CD14-positive monocyte (primary cell): Measurements from ENCODE around the gene CLDN22. TPM values are rescaled to one million over a fixed set of nuclear protein-coding genes. Genes with fewer than 3 reads are reported as not detected.

Experiments
- DNase-seq, 3 donors: peaks; one replicate each; pipeline ENCODE4 v3.0.0-alpha.2; 2011 to 2022
- H2AFZ ChIP-seq: 2 replicates; pipeline ENCODE4 v1.6.0; 2012; ENCODE audit warnings: mild to moderate bottlenecking, low read depth, low read length, inconsistent platforms; ENCODE audit not compliant: insufficient read depth, poor library complexity, severe bottlenecking
- H3K27ac ChIP-seq, 2 donors: 1 replicate in 1 of 2; 2 replicates in 1 of 2; pipeline ENCODE4 v1.5.1; 2012 to 2013; ENCODE audit warnings: low read length in 2 of 2, control low read depth in 1 of 2, inconsistent platforms in 1 of 2, low read depth in 1 of 2, mild to moderate bottlenecking in 1 of 2
- H3K27me3 ChIP-seq, 2 donors: one replicate each; pipeline versions ENCODE4 v1.6.0 to v1.6.1; 2011 to 2013; ENCODE audit warnings: low read length in 2 of 2; ENCODE audit not compliant: control insufficient read depth in 2 of 2, insufficient read depth in 2 of 2
- H3K36me3 ChIP-seq, 2 donors: replicated peaks in 1 of 2; 1 replicate in 1 of 2; 2 replicates in 1 of 2; pipeline versions ENCODE4 v1.5.1 to v1.6.1; 2012 to 2013; ENCODE audit warnings: low read length in 2 of 2, control low read depth in 1 of 2, inconsistent platforms in 1 of 2, mild to moderate bottlenecking in 1 of 2; ENCODE audit not compliant: insufficient read depth in 2 of 2, control insufficient read depth in 1 of 2
- H3K4me1 ChIP-seq, 2 donors: 1 replicate in 1 of 2; 2 replicates in 1 of 2; pipeline versions ENCODE4 v1.5.1 to v1.6.1; 2012 to 2013; ENCODE audit warnings: low read length in 2 of 2, control low read depth in 1 of 2, inconsistent platforms in 1 of 2, mild to moderate bottlenecking in 1 of 2, moderate library complexity in 1 of 2; ENCODE audit not compliant: insufficient read depth in 2 of 2, control insufficient read depth in 1 of 2
- H3K4me2 ChIP-seq: replicated peaks from 2 replicates; pipeline ENCODE3; 2012; ENCODE audit warnings: low read length, moderate library complexity, mild to moderate bottlenecking; ENCODE audit not compliant: poor library complexity, severe bottlenecking; ENCODE audit errors: extremely low read depth
- H3K4me3 ChIP-seq, 3 experiments: fragments of 200-600 bp in 1 of 3; sonication (generic) in 1 of 3; replicated peaks in 1 of 3; 1 replicate in 2 of 3; 2 replicates in 1 of 3; pipeline ENCODE4 v1.5.1; 2011 to 2013; ENCODE audit warnings: low read length in 3 of 3, mild to moderate bottlenecking in 3 of 3, control low read depth in 2 of 3, low read depth in 2 of 3, inconsistent platforms in 1 of 3, moderate library complexity in 1 of 3
- H3K79me2 ChIP-seq: 2 replicates; pipeline ENCODE4 v1.6.0; 2012; ENCODE audit warnings: mild to moderate bottlenecking, control low read depth, inconsistent platforms, low read length, moderate library complexity; ENCODE audit not compliant: insufficient read depth
- H3K9ac ChIP-seq: 2 replicates; pipeline ENCODE4 v1.6.0; 2017; ENCODE audit warnings: low read length, mild to moderate bottlenecking; ENCODE audit not compliant: insufficient read depth, poor library complexity, severe bottlenecking
- H3K9me3 ChIP-seq, 2 donors: replicated peaks in 1 of 2; 1 replicate in 1 of 2; 2 replicates in 1 of 2; pipeline versions ENCODE4 v1.5.1 to v1.6.1; 2012 to 2013; ENCODE audit warnings: low read length in 2 of 2, control low read depth in 1 of 2; ENCODE audit not compliant: control insufficient read depth in 1 of 2, insufficient read depth in 1 of 2
- H4K20me1 ChIP-seq: 2 replicates; pipeline ENCODE4 v1.6.0; 2012; ENCODE audit warnings: mild to moderate bottlenecking, low read length, control low read depth, moderate library complexity; ENCODE audit not compliant: insufficient read depth
- H3K27ac Mint-ChIP-seq, 7 donors: one replicate each; pipeline ENCODE4 v1.8.0; 2020; ENCODE audit warnings: mild to moderate bottlenecking in 7 of 7, mixed read lengths in 7 of 7, moderate library complexity in 6 of 7, inconsistent platforms in 2 of 7
- H3K27me3 Mint-ChIP-seq, 3 donors: one replicate each; pipeline ENCODE4 v1.8.0; 2021 to 2022; ENCODE audit warnings: low read depth in 3 of 3, mild to moderate bottlenecking in 3 of 3, mixed read lengths in 3 of 3, moderate library complexity in 3 of 3, inconsistent platforms in 1 of 3
- H3K36me3 Mint-ChIP-seq, 2 donors: one replicate each; pipeline ENCODE4 v1.8.0; 2020; ENCODE audit warnings: mixed read lengths in 2 of 2, inconsistent platforms in 1 of 2, mild to moderate bottlenecking in 1 of 2
- H3K4me1 Mint-ChIP-seq: one replicate; pipeline ENCODE4 v1.8.0; 2020; ENCODE audit warnings: mild to moderate bottlenecking, mixed read lengths
- H3K4me3 Mint-ChIP-seq, 2 donors: one replicate each; pipeline ENCODE4 v1.8.0; 2020; ENCODE audit warnings: mild to moderate bottlenecking in 2 of 2, mixed read lengths in 2 of 2, moderate library complexity in 1 of 2
- H3K9me3 Mint-ChIP-seq, 7 donors: one replicate each; pipeline ENCODE4 v1.8.0; 2020 to 2022; ENCODE audit warnings: mixed read lengths in 7 of 7, mild to moderate bottlenecking in 6 of 7, moderate library complexity in 6 of 7, inconsistent platforms in 2 of 7
- WGBS: methylation state at CpG from one replicate; pipeline ENCODE4 v1.1.5; 2013; ENCODE audit warnings: missing lambda C conversion rate; ENCODE audit not compliant: insufficient coverage; 5-methylcytosine and 5-hydroxymethylcytosine counted together
- intact Hi-C, 2 donors: fragments of 100-400 bp; cut with micrococcal nuclease; formaldehyde crosslinking; loops; one replicate each; pipeline versions ENCODE4 v1.15.0 to v1.15.1; 2023
- polyA plus RNA-seq, 3 donors: library from polyadenylated mRNA; depleted of rRNA in 1 of 3; unstranded in 2 of 3; stranded (reverse) in 1 of 3; fragments of 300-500 nt in 2 of 3; fragments of >200 nt in 1 of 3; fragmentation: Illumina TruSeq in 2 of 3; gene quantifications; 1 replicate in 2 of 3; 2 replicates in 1 of 3; pipeline ENCODE4 v1.2.3, GENCODE V29; 2012 to 2021
- TF ChIP-seq, protein P1 (sequence below): fragments of 200-600 bp; IDR thresholded peaks from one replicate; pipeline ENCODE4 v1.8.0; 2022; ENCODE audit warnings: antibody characterized with exemption, mild to moderate bottlenecking

CLDN22 gene
- polyA plus RNA-seq, 3 donors: not detected

DNA sequence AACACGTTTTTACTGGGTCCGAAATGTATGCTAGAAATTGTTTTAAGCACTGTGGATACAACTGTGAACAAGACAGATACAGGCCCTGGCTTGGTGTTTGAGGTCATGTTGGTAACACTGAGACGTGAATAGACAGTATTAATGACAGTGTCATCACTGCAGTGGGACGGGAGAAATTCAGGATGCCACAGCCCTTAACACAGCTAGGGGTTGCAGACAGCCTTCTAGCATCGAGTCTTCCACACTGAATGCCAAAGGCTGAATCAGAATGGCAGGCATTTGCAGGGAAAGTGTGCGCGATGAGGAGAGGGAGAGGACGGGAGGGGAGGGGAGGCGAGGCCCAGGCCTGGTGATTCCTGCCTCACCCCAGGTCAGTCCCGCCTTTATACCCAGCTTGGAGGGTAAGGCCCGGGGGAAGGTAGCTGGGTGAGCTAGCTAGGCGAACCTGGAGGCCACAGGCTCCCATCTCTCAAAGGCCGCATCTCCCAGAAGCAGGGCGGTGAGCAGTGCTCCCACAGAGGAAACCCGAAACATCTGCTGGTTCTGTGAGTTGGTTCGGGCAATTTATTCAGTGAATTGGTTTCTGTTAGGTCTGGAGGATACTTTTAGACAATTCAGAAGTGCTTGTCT lies 46.2 kb upstream of the CLDN22 start:
- DNase-seq: no peak
- H4K20me1 ChIP-seq: no peaks in the 10 kb centered on the region
- WGBS: 87% methylated on average over 6 of the region's 16 CpGs
- no peak overlapping the region for H3K9ac ChIP-seq
- peaks cover 8 to 10% of the 10 kb centered on the region in 2 donors for H3K4me1 ChIP-seq
- intact Hi-C loops: no loop called here
- no peaks in the 10 kb centered on the region for H3K27me3 ChIP-seq
- no peak overlapping the region for H3K4me2 ChIP-seq
- peaks cover 0 to 3% (median 3%) of the 10 kb centered on the region in 3 donors for H3K27me3 Mint-ChIP-seq
- no peaks in the 10 kb centered on the region for H3K9me3 ChIP-seq
- H3K4me3 Mint-ChIP-seq: no peak overlapping the region
- no peak overlapping the region for H3K4me3 ChIP-seq
- H3K79me2 ChIP-seq: no peaks in the 10 kb centered on the region
- H3K36me3 Mint-ChIP-seq: no peaks in the 10 kb centered on the region
- no peak overlapping the region for H3K27ac Mint-ChIP-seq
- TF ChIP-seq, protein P1, sequence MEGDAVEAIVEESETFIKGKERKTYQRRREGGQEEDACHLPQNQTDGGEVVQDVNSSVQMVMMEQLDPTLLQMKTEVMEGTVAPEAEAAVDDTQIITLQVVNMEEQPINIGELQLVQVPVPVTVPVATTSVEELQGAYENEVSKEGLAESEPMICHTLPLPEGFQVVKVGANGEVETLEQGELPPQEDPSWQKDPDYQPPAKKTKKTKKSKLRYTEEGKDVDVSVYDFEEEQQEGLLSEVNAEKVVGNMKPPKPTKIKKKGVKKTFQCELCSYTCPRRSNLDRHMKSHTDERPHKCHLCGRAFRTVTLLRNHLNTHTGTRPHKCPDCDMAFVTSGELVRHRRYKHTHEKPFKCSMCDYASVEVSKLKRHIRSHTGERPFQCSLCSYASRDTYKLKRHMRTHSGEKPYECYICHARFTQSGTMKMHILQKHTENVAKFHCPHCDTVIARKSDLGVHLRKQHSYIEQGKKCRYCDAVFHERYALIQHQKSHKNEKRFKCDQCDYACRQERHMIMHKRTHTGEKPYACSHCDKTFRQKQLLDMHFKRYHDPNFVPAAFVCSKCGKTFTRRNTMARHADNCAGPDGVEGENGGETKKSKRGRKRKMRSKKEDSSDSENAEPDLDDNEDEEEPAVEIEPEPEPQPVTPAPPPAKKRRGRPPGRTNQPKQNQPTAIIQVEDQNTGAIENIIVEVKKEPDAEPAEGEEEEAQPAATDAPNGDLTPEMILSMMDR: no peak
- H3K27ac ChIP-seq: no peak overlapping the region
- H2AFZ ChIP-seq: no peak overlapping the region
- H3K36me3 ChIP-seq: no peaks in the 10 kb centered on the region
- peaks cover 0 to under 1% (median 0%) of the 10 kb centered on the region in 7 donors for H3K9me3 Mint-ChIP-seq
- H3K4me1 Mint-ChIP-seq: peaks cover 13% of the 10 kb centered on the region

GRCh38 chr4:183364025-183364424 lies 43.9 kb upstream of the CLDN22 start:
- no peak overlapping the region for H3K27ac Mint-ChIP-seq
- H3K4me3 Mint-ChIP-seq: no peak overlapping the region
- TF ChIP-seq, protein P1: no peak

More at GRCh38 chr4:183364025-183364424, 43.9 kb upstream of the CLDN22 start:
- H3K4me2 ChIP-seq: no peak overlapping the region
- H3K9ac ChIP-seq: no peak overlapping the region
- Mint-ChIP-seq H3K36me3 (no peaks in the 10 kb centered on the region), H3K27me3 (peaks cover 0 to 3% (median 0%) of the 10 kb centered on the region in 3 donors), H3K4me1 (peaks cover 17% of the 10 kb centered on the region), H3K9me3 (peaks cover 0 to 3% (median 0%) of the 10 kb centered on the region in 7 donors)
- 64% methylated on average over 7 of the region's 10 CpGs for WGBS
- H3K27me3 ChIP-seq: no peaks in the 10 kb centered on the region
- no peaks in the 10 kb centered on the region for H4K20me1 ChIP-seq
- no peaks in the 10 kb centered on the region for H3K9me3 ChIP-seq
- peaks cover 8 to 10% of the 10 kb centered on the region in 2 donors for H3K4me1 ChIP-seq
- no peak for DNase-seq
- H3K27ac ChIP-seq: no peak overlapping the region
- H3K79me2 ChIP-seq: no peaks in the 10 kb centered on the region
- intact Hi-C loops: no loop called here
- no peaks in the 10 kb centered on the region for H3K36me3 ChIP-seq
- peak overlapping the region; percentile 46 for H2AFZ ChIP-seq
- H3K4me3 ChIP-seq: no peak overlapping the region
